Measurements from ENCODE around the gene OR9Q1. TPM values are rescaled to one million over a fixed set of nuclear protein-coding genes. Genes with fewer than 3 reads are reported as not detected.

The OR9Q1 gene
- total RNA-seq, 2 experiments from 2014 or later = not detected

GRCh38 chr11:58133309-58134076, 109.8 kb downstream of the OR9Q1 start:
- Mint-ChIP-seq H3K27ac (no peak overlapping the region), H3K9me3 (no peaks in the 10 kb centered on the region), H3K27me3 (peaks cover 4% of the 10 kb centered on the region), H3K4me3 (no peak overlapping the region), H3K4me1 (ENCODE audit: low read depth) (no peaks in the 10 kb centered on the region), H3K36me3 (ENCODE audit: low read depth) (no peaks in the 10 kb centered on the region)
- no peak for DNase-seq
- ChIA-PET POLR2A (no interaction called here), CTCF (interaction anchor here (1.3 kb wide), 1 partner anchor 10 kb away, joined by 3 read pairs; no protein-coding TSS in a partner anchor)
- no peak for TF ChIP-seq CTCF (IDR thresholded peaks at IDR 0.05)
- no peak for ATAC-seq (ENCODE audit: poor library complexity)
- no peak overlapping the region for H3K4me3 ChIP-seq (ENCODE audit: low read length)
- no peaks in the 10 kb centered on the region for H3K27me3 ChIP-seq (ENCODE audit: control insufficient read depth in 1 of 2, insufficient read depth in 2 of 2, low read length in 2 of 2)
- H3K27ac ChIP-seq (ENCODE audit: low read depth in 1 of 2, low read length in 2 of 2) = no peak overlapping the region
- H3K36me3 ChIP-seq (ENCODE audit: insufficient read depth, low read length) = no peaks in the 10 kb centered on the region
- intact Hi-C loops (cut with DNase I, micrococcal nuclease) = no loop called here
- H3K9me3 ChIP-seq (ENCODE audit: control insufficient read depth in 1 of 2, insufficient read depth in 1 of 2, low read length in 2 of 2) = no peaks in the 10 kb centered on the region
- H3K4me1 ChIP-seq (ENCODE audit: insufficient read depth, low read length) = no peaks in the 10 kb centered on the region

GRCh38 chr11:58134151-58134550, 110.5 kb downstream of the OR9Q1 start:
- H3K4me1 Mint-ChIP-seq (ENCODE audit: low read depth) = no peaks in the 10 kb centered on the region
- ATAC-seq (ENCODE audit: poor library complexity) = no peak
- no peaks in the 10 kb centered on the region for H3K36me3 Mint-ChIP-seq (ENCODE audit: low read depth)
- no peak for DNase-seq
- H3K4me1 ChIP-seq (ENCODE audit: insufficient read depth, low read length) = no peaks in the 10 kb centered on the region
- no peaks in the 10 kb centered on the region for H3K9me3 ChIP-seq (ENCODE audit: control insufficient read depth in 1 of 2, insufficient read depth in 1 of 2, low read length in 2 of 2)
- no peak overlapping the region for H3K27ac Mint-ChIP-seq
- ChIA-PET CTCF (interaction anchor here (1.3 kb wide), 1 partner anchor 11 kb away, joined by 3 read pairs; no protein-coding TSS in a partner anchor), POLR2A (no interaction called here)
- H3K27me3 Mint-ChIP-seq = peaks cover 4% of the 10 kb centered on the region
- intact Hi-C loops (cut with DNase I, micrococcal nuclease) = no loop called here
- no peak overlapping the region for H3K4me3 Mint-ChIP-seq
- no peaks in the 10 kb centered on the region for H3K9me3 Mint-ChIP-seq
- no peak overlapping the region for H3K4me3 ChIP-seq (ENCODE audit: low read length)
- no peak for TF ChIP-seq CTCF (IDR thresholded peaks at IDR 0.05)
- H3K27ac ChIP-seq (ENCODE audit: low read depth in 1 of 2, low read length in 2 of 2) = no peak overlapping the region
- H3K27me3 ChIP-seq (ENCODE audit: control insufficient read depth in 1 of 2, insufficient read depth in 2 of 2, low read length in 2 of 2) = no peaks in the 10 kb centered on the region
- no peaks in the 10 kb centered on the region for H3K36me3 ChIP-seq (ENCODE audit: insufficient read depth, low read length)

- ATAC-seq (ENCODE audit: poor library complexity) (no peak), DNase-seq (no peak)
- H3K4me3 ChIP-seq (ENCODE audit: low read length) = no peak overlapping the region
- no peaks in the 10 kb centered on the region for H3K36me3 ChIP-seq (ENCODE audit: insufficient read depth, low read length)
- ChIA-PET POLR2A (no interaction called here), CTCF (no interaction called here)
- H3K4me1 ChIP-seq (ENCODE audit: insufficient read depth, low read length) = no peaks in the 10 kb centered on the region
- H3K36me3 Mint-ChIP-seq (ENCODE audit: low read depth) = no peaks in the 10 kb centered on the region
- no peaks in the 10 kb centered on the region for H3K9me3 ChIP-seq (ENCODE audit: control insufficient read depth in 1 of 2, insufficient read depth in 1 of 2, low read length in 2 of 2)
- no peaks in the 10 kb centered on the region for H3K9me3 Mint-ChIP-seq
- H3K27ac ChIP-seq (ENCODE audit: low read depth in 1 of 2, low read length in 2 of 2) = no peak overlapping the region
- intact Hi-C loops (cut with DNase I, micrococcal nuclease) = no loop called here
- TF ChIP-seq CTCF (IDR thresholded peaks at IDR 0.05) = no peak
- H3K4me1 Mint-ChIP-seq (ENCODE audit: low read depth) = no peaks in the 10 kb centered on the region
- no peak overlapping the region for H3K27ac Mint-ChIP-seq
- H3K27me3 ChIP-seq (ENCODE audit: control insufficient read depth in 1 of 2, insufficient read depth in 2 of 2, low read length in 2 of 2) = no peaks in the 10 kb centered on the region
- H3K4me3 Mint-ChIP-seq = no peak overlapping the region
- peaks cover 4% of the 10 kb centered on the region for H3K27me3 Mint-ChIP-seq
Measured at GRCh38 chr11:58135171-58135570, 111.5 kb downstream of the OR9Q1 start.

All from CD4-positive, alpha-beta T cell (primary cell).